GM12873 (cell line): ENCODE data around the gene ATP6V0E1.

Experiments
- TF ChIP-seq, protein P1 (sequence below): IDR thresholded peaks from 2 replicates; pipeline ENCODE4 v1.5.1; 2012; ENCODE audit warnings: low read depth, mild to moderate bottlenecking, moderate library complexity, low read length, control low read depth; ENCODE audit not compliant: insufficient read depth; ENCODE audit errors: missing control alignments

The ATP6V0E1 gene

DNA sequence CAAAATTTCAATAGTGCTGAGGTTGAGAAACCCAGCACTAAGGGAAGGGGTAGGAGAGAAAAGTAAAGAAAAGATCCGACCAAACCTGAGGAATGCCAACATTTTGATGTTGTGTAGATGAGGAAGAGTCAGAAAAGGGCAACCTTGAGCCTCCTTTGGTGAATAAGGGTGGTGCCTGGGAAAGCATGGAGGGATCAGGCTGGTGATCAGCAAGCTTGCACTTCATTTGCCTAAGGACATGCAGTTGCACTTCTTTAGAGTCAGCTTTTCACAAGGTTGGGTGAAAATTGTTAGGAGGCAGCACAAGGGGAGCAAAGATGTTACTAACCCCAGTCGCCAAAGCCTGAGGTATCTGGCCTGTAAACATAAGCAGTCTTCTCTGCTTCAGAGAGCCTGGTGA lies 20.4 kb downstream of the ATP6V0E1 start:
- TF ChIP-seq, protein P1, sequence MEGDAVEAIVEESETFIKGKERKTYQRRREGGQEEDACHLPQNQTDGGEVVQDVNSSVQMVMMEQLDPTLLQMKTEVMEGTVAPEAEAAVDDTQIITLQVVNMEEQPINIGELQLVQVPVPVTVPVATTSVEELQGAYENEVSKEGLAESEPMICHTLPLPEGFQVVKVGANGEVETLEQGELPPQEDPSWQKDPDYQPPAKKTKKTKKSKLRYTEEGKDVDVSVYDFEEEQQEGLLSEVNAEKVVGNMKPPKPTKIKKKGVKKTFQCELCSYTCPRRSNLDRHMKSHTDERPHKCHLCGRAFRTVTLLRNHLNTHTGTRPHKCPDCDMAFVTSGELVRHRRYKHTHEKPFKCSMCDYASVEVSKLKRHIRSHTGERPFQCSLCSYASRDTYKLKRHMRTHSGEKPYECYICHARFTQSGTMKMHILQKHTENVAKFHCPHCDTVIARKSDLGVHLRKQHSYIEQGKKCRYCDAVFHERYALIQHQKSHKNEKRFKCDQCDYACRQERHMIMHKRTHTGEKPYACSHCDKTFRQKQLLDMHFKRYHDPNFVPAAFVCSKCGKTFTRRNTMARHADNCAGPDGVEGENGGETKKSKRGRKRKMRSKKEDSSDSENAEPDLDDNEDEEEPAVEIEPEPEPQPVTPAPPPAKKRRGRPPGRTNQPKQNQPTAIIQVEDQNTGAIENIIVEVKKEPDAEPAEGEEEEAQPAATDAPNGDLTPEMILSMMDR = no peak

GRCh38 chr5:173004447-173004846 lies 20.9 kb downstream of the ATP6V0E1 start:
- TF ChIP-seq, protein P1 = no peak

GRCh38 chr5:173010021-173010420 lies 26.4 kb downstream of the ATP6V0E1 start:
- TF ChIP-seq, protein P1 = no peak

DNA sequence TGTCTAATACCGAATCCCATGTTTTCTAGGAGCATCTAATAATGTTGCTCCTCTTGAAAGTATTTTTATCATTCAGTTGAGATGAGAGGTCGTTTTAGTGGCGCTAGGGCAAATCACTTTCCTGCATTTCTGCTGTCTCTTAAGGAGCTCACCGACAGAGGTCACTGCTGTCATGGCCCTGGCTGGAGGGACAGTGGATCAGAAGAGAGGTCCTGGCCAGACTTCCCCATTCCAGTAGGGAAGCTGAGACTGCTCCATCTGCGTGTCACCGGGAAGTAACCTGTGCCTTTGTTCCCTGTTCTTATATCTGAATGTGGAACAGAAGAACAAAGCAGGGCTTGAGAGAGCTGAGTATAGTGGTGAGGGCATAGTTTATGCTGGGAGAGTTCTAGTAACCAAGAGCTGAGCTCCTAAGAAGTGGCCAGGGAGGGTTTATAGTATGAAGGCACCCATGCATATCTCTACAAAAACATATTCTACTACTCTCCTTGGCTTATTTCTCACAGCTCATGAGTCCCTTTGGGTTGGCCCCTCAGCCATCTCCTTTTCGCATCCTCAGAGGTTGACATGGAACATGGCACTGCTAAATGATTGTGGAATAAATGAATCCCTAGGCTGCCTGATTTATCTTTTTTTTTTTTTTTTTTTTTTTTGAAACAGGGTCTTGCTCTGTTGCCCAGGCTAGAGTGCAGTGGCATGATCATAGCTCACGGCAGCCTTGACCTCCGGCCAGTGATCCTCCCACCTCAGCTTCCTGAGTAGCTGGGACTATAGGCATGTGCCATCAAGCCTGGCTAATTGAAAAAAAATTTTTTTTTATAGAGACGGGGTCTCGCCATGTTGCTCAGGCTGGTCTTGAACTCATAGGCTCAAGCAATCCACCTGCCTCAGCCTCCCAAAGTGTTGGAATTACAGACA lies 27.2 kb downstream of the ATP6V0E1 start:
- TF ChIP-seq, protein P1 = no peak

DNA sequence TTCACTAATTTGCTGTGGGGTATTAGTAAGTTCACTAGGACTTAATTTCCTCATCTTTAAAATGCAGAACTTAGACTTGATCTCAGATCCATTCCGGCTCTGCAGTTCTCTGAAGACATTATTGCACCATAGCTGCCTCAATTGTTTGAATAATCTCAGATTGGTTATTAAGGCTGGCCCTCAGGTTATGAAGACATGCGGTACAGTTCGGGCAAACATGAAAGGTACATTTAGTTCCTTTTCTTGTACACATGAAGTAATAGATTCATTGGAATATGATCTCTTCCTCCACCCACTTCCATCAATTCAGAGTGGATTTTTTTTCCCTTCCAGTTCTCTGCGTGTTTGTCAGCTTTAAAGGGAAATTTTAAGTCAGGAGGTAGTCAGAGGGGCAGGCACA lies 28.0 kb downstream of the ATP6V0E1 start:
- TF ChIP-seq, protein P1 = no peak

DNA sequence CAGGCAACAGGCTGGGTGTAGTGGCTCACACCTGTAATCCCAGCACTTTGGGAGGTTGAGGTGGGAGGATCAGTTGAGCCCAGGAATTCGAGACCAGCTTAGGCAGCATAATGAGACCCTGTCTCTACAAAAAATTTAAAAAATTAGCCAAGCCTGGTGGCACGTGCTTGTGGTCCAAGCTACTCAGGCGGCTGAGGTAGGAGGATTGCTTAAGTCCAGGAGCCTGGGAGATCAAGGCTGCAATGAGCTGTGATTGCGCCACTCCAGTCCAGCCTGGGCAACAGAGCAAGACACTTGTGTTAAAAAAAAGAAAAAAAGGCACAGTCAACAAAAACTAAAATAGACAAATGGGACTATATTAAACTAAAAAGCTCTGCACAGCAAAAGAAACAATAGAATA lies 29.3 kb downstream of the ATP6V0E1 start:
- TF ChIP-seq, protein P1 = no peak

GRCh38 chr5:173014671-173015070 lies 31.1 kb downstream of the ATP6V0E1 start:
- TF ChIP-seq, protein P1 = no peak
